Astrocyte (in vitro differentiated cells and primary cell): ENCODE measurements around the gene SRCIN1. TPM values are rescaled to one million over a fixed set of nuclear protein-coding genes. Genes with fewer than 3 reads are reported as not detected.
"Not testable (repeated sequence)": the region's sequence is repeated elsewhere in the genome, so short reads cannot be mapped to it uniquely, and the experiment has no call there.

Experiments
- DNase-seq: peaks from one replicate; pipeline ENCODE4 v3.0.0-alpha.2; 2010; ENCODE audit warnings: low read depth
- FAIRE-seq: peaks from 2 replicates; lab custom pipeline; 2011; peaks lifted over from hg19 to GRCh38; lab: Jason Lieb, UNC
- H2AFZ ChIP-seq: 2 replicates; pipeline ENCODE4 v1.6.0; 2012; ENCODE audit warnings: low read depth, low read length, inconsistent platforms
- H3K27ac ChIP-seq: 2 replicates; pipeline ENCODE4 v1.5.1; 2011; ENCODE audit warnings: low read depth, low read length, inconsistent platforms
- H3K27me3 ChIP-seq: 2 replicates; pipeline ENCODE4 v1.6.0; 2011; ENCODE audit warnings: low read length, inconsistent platforms; ENCODE audit not compliant: insufficient read depth
- H3K36me3 ChIP-seq: 2 replicates; pipeline ENCODE4 v1.5.1; 2011; ENCODE audit warnings: low read length, inconsistent platforms; ENCODE audit not compliant: insufficient read depth
- H3K4me1 ChIP-seq: 2 replicates; pipeline ENCODE4 v1.5.1; 2011; ENCODE audit warnings: low read length, inconsistent platforms; ENCODE audit not compliant: insufficient read depth
- H3K4me2 ChIP-seq: 2 replicates; pipeline ENCODE4 v1.6.0; 2012; ENCODE audit warnings: low read length, inconsistent platforms
- H3K4me3 ChIP-seq: 2 replicates; pipeline ENCODE4 v1.5.1; 2011; ENCODE audit warnings: low read depth, mild to moderate bottlenecking, low read length, inconsistent platforms; ENCODE audit not compliant: insufficient read depth
- H3K79me2 ChIP-seq: 2 replicates; pipeline ENCODE4 v1.6.0; 2012; ENCODE audit warnings: mild to moderate bottlenecking, low read length, inconsistent platforms; ENCODE audit not compliant: insufficient read depth
- H3K9ac ChIP-seq: 2 replicates; pipeline ENCODE4 v1.6.0; 2012; ENCODE audit warnings: mild to moderate bottlenecking, low read length, inconsistent platforms
- H3K9me3 ChIP-seq: 2 replicates; pipeline ENCODE4 v1.5.1; 2012; ENCODE audit warnings: low read depth, mild to moderate bottlenecking, low read length, inconsistent platforms; ENCODE audit not compliant: insufficient read depth
- H4K20me1 ChIP-seq: 2 replicates; pipeline ENCODE4 v1.6.0; 2012; ENCODE audit warnings: low read length, inconsistent platforms; ENCODE audit not compliant: insufficient read depth
- H3K27ac Mint-ChIP-seq: one replicate; pipeline ENCODE4 v1.8.0; 2021; ENCODE audit warnings: mild to moderate bottlenecking, mixed read lengths; ENCODE audit not compliant: unreplicated experiment
- H3K27me3 Mint-ChIP-seq: one replicate; pipeline ENCODE4 v1.8.0; 2021; ENCODE audit warnings: low read depth, mixed read lengths; ENCODE audit not compliant: unreplicated experiment
- H3K36me3 Mint-ChIP-seq: one replicate; pipeline ENCODE4 v1.8.0; 2021; ENCODE audit warnings: low read depth, mixed read lengths; ENCODE audit not compliant: unreplicated experiment
- H3K4me1 Mint-ChIP-seq: one replicate; pipeline ENCODE4 v1.8.0; 2021; ENCODE audit warnings: low read depth, mixed read lengths; ENCODE audit not compliant: unreplicated experiment
- H3K4me3 Mint-ChIP-seq: one replicate; pipeline ENCODE4 v1.8.0; 2021; ENCODE audit warnings: mild to moderate bottlenecking, moderate library complexity, mixed read lengths; ENCODE audit not compliant: unreplicated experiment
- H3K9me3 Mint-ChIP-seq: one replicate; pipeline ENCODE4 v1.8.0; 2021; ENCODE audit warnings: mild to moderate bottlenecking, mixed read lengths; ENCODE audit not compliant: unreplicated experiment
- CTCF ChIP-seq: IDR thresholded peaks from 2 replicates; pipeline ENCODE4 v1.5.1; 2011; ENCODE audit warnings: low read depth, mild to moderate bottlenecking, inconsistent platforms, low read length, moderate library complexity; ENCODE audit not compliant: insufficient read depth
- EZH2 ChIP-seq: IDR thresholded peaks from 2 replicates; pipeline ENCODE4 v1.6.1; 2012; ENCODE audit warnings: mild to moderate bottlenecking, low read length, inconsistent platforms; ENCODE audit not compliant: insufficient read depth
- total RNA-seq: library from RNA; stranded (reverse); gene quantifications from 2 replicates; pipeline ENCODE4 v1.2.1, GENCODE V29; 2021

SRCIN1 gene
- total RNA-seq, 1 donor from 2014 or later, result 1.5 TPM

- Histone ChIP-seq H4K20me1 (no peaks in the 10 kb centered on the region), H3K4me1 (no peaks in the 10 kb centered on the region), H2AFZ (no peak overlapping the region), H3K79me2 (no peaks in the 10 kb centered on the region), H3K4me3 (no peak overlapping the region), H3K4me2 (no peak overlapping the region), H3K9ac (no peak overlapping the region), H3K27me3 (peaks cover 20% of the 10 kb centered on the region), H3K27ac (no peak overlapping the region), H3K9me3 (no peaks in the 10 kb centered on the region), H3K36me3 (no peaks in the 10 kb centered on the region)
- DNase-seq, result no peak
- H3K27me3 Mint-ChIP-seq, result peaks cover 44% of the 10 kb centered on the region
- H3K9me3 Mint-ChIP-seq, result peaks cover 1% of the 10 kb centered on the region
- FAIRE-seq, result no peak
- H3K4me3 Mint-ChIP-seq, result no peak overlapping the region
- no peak overlapping the region for H3K27ac Mint-ChIP-seq
- H3K4me1 Mint-ChIP-seq, result peaks cover 4% of the 10 kb centered on the region
- peaks cover 3% of the 10 kb centered on the region for H3K36me3 Mint-ChIP-seq
- no peak for TF ChIP-seq CTCF
- no peak for TF ChIP-seq EZH2
Measured at GRCh38 chr17:38533866-38534497, 71.8 kb downstream of the SRCIN1 start.

- Histone ChIP-seq H2AFZ (no peak overlapping the region), H3K4me2 (no peak overlapping the region), H3K79me2 (no peaks in the 10 kb centered on the region), H3K4me1 (no peaks in the 10 kb centered on the region), H3K27me3 (peaks cover 19% of the 10 kb centered on the region), H3K27ac (no peak overlapping the region), H3K4me3 (no peak overlapping the region), H3K9ac (no peak overlapping the region), H3K36me3 (no peaks in the 10 kb centered on the region), H3K9me3 (no peaks in the 10 kb centered on the region), H4K20me1 (no peaks in the 10 kb centered on the region)
- H3K36me3 Mint-ChIP-seq, result peaks cover 3% of the 10 kb centered on the region
- no peak overlapping the region for H3K27ac Mint-ChIP-seq
- H3K9me3 Mint-ChIP-seq, result peaks cover 1% of the 10 kb centered on the region
- H3K27me3 Mint-ChIP-seq, result peaks cover 49% of the 10 kb centered on the region
- H3K4me1 Mint-ChIP-seq, result peaks cover 5% of the 10 kb centered on the region
- TF ChIP-seq EZH2 (no peak), CTCF (no peak)
- DNase-seq (no peak), FAIRE-seq (no peak)
- no peak overlapping the region for H3K4me3 Mint-ChIP-seq
Measured at GRCh38 chr17:38533241-38533640, 72.5 kb downstream of the SRCIN1 start.

GRCh38 chr17:38532451-38532850 is 73.3 kb downstream of the SRCIN1 start:
- H3K9ac ChIP-seq, result no peak overlapping the region
- H3K36me3 ChIP-seq, result no peaks in the 10 kb centered on the region
- no peaks in the 10 kb centered on the region for H3K9me3 ChIP-seq
- Mint-ChIP-seq H3K4me1 (peaks cover 7% of the 10 kb centered on the region), H3K27ac (no peak overlapping the region), H3K4me3 (no peak overlapping the region), H3K27me3 (peaks cover 54% of the 10 kb centered on the region), H3K36me3 (peaks cover 3% of the 10 kb centered on the region), H3K9me3 (peaks cover 1% of the 10 kb centered on the region)
- no peaks in the 10 kb centered on the region for H3K79me2 ChIP-seq
- TF ChIP-seq CTCF, result no peak
- TF ChIP-seq EZH2, result no peak
- peaks cover 23% of the 10 kb centered on the region for H3K27me3 ChIP-seq
- DNase-seq, result no peak
- no peak overlapping the region for H3K4me3 ChIP-seq
- no peaks in the 10 kb centered on the region for H4K20me1 ChIP-seq
- H3K27ac ChIP-seq, result no peak overlapping the region
- no peak for FAIRE-seq
- H3K4me2 ChIP-seq, result no peak overlapping the region
- H2AFZ ChIP-seq, result no peak overlapping the region
- no peaks in the 10 kb centered on the region for H3K4me1 ChIP-seq

GRCh38 chr17:38531761-38532160 is 74.0 kb downstream of the SRCIN1 start:
- not testable (repeated sequence) for H3K4me3 Mint-ChIP-seq, H4K20me1 ChIP-seq, H3K27ac Mint-ChIP-seq, H3K4me1 ChIP-seq, H3K36me3 Mint-ChIP-seq, H3K4me3 ChIP-seq, H3K9me3 ChIP-seq, H3K9ac ChIP-seq, FAIRE-seq, H3K79me2 ChIP-seq, H3K9me3 Mint-ChIP-seq, H3K4me1 Mint-ChIP-seq, H2AFZ ChIP-seq, H3K4me2 ChIP-seq, DNase-seq, H3K27ac ChIP-seq, H3K36me3 ChIP-seq
- peaks cover 23% of the 10 kb centered on the region for H3K27me3 ChIP-seq
- H3K27me3 Mint-ChIP-seq, result peaks cover 56% of the 10 kb centered on the region
